SK-N-MC (cell line): ENCODE results near the gene ANKRD60.
A peak's percentile ranks its signal among the peaks of the same experiment; 100 is the strongest.

Experiments
- DNase-seq: peaks from one replicate; pipeline ENCODE4 v3.0.0-alpha.2; 2011; ENCODE audit warnings: low read depth, low spot score
- H3K27ac ChIP-seq: fragments of 200-600 bp; sonication (generic); 2 replicates; pipeline ENCODE4 v1.5.1; 2016; ENCODE audit warnings: mixed run types
- H3K36me3 ChIP-seq: fragments of 200-600 bp; sonication (generic); 2 replicates; pipeline ENCODE4 v1.6.1; 2017; ENCODE audit warnings: antibody characterized with exemption, low read length, mixed read lengths; ENCODE audit not compliant: insufficient read depth
- H3K4me3 ChIP-seq: fragments of 200-600 bp; sonication (generic); 2 replicates; pipeline ENCODE4 v1.5.1; 2016
- H3K9ac ChIP-seq: fragments of 200-600 bp; sonication (generic); 2 replicates; pipeline ENCODE4 v1.8.0; 2017; ENCODE audit warnings: mixed run types, mixed read lengths; ENCODE audit not compliant: insufficient read length
- H3K9me3 ChIP-seq: fragments of 200-600 bp; sonication (generic); 2 replicates; pipeline ENCODE4 v1.6.1; 2017; ENCODE audit warnings: low read depth, mild to moderate bottlenecking, antibody characterized with exemption, low read length, moderate library complexity, mixed read lengths
- EZH2 ChIP-seq: fragments of 200-600 bp; sonication (generic); IDR thresholded peaks from one replicate; pipeline ENCODE4 v1.6.1; 2017; ENCODE audit warnings: antibody characterized with exemption
- FOXP2 ChIP-seq: optimal IDR thresholded peaks from 2 replicates; pipeline ENCODE3; 2011; ENCODE audit warnings: mild to moderate bottlenecking, moderate library complexity; ENCODE audit not compliant: insufficient read depth; ENCODE audit errors: extremely low read length, control extremely low read depth
- POLR2AphosphoS5 ChIP-seq: IDR thresholded peaks from 2 replicates; pipeline ENCODE4 v1.6.1; 2012; ENCODE audit warnings: mild to moderate bottlenecking, low read depth, low read length, borderline replicate concordance

The ANKRD60 gene

GRCh38 chr20:58231683-58232082 is 3.2 kb upstream of the ANKRD60 start:
- H3K36me3 ChIP-seq = no peaks in the 10 kb centered on the region
- TF ChIP-seq POLR2AphosphoS5 (no peak), EZH2 (no peak), FOXP2 (no peak)
- DNase-seq = peak; percentile 10
- H3K4me3 ChIP-seq = no peak overlapping the region
- H3K9me3 ChIP-seq = no peaks in the 10 kb centered on the region
- no peak overlapping the region for H3K27ac ChIP-seq
- no peak overlapping the region for H3K9ac ChIP-seq

GRCh38 chr20:58229198-58229798 is 845 bp upstream of the ANKRD60 start:
- no peaks in the 10 kb centered on the region for H3K9me3 ChIP-seq
- no peak overlapping the region for H3K27ac ChIP-seq
- peak overlapping the region; percentile 17 for H3K9ac ChIP-seq
- H3K36me3 ChIP-seq = no peaks in the 10 kb centered on the region
- TF ChIP-seq POLR2AphosphoS5 (no peak), FOXP2 (no peak), EZH2 (no peak)
- peak overlapping the region; percentile 69 for H3K4me3 ChIP-seq
- no peak for DNase-seq

GRCh38 chr20:58228103-58228483 is 360 bp downstream of the ANKRD60 start:
- Histone ChIP-seq H3K36me3 (no peaks in the 10 kb centered on the region), H3K9me3 (no peaks in the 10 kb centered on the region), H3K4me3 (peak overlapping the region; percentile 58), H3K9ac (no peak overlapping the region), H3K27ac (no peak overlapping the region)
- TF ChIP-seq POLR2AphosphoS5 = no peak
- TF ChIP-seq FOXP2 = no peak
- TF ChIP-seq EZH2 = no peak
- DNase-seq = no peak

- no peak for DNase-seq
- Histone ChIP-seq H3K4me3 (no peak overlapping the region; the same call in 1 of the 2 replicates), H3K9me3 (no peaks in the 10 kb centered on the region), H3K27ac (no peak overlapping the region), H3K9ac (no peak overlapping the region), H3K36me3 (no peaks in the 10 kb centered on the region)
- TF ChIP-seq FOXP2 (no peak), POLR2AphosphoS5 (no peak), EZH2 (no peak)
These were observed 906 bp downstream of the ANKRD60 start for GRCh38 chr20:58227391-58228102.

GRCh38 chr20:58225452-58226200 is 2.8 kb downstream of the ANKRD60 start:
- no peak for TF ChIP-seq EZH2
- TF ChIP-seq POLR2AphosphoS5 = no peak
- no peak for DNase-seq
- H3K9ac ChIP-seq = no peak overlapping the region
- no peak overlapping the region for H3K27ac ChIP-seq
- H3K9me3 ChIP-seq = no peaks in the 10 kb centered on the region
- no peaks in the 10 kb centered on the region for H3K36me3 ChIP-seq
- H3K4me3 ChIP-seq = no peak overlapping the region

GRCh38 chr20:58224974-58225373 is 3.5 kb downstream of the ANKRD60 start:
- TF ChIP-seq FOXP2 (no peak), POLR2AphosphoS5 (no peak), EZH2 (no peak)
- Histone ChIP-seq H3K36me3 (no peaks in the 10 kb centered on the region), H3K9ac (no peak overlapping the region), H3K9me3 (no peaks in the 10 kb centered on the region), H3K4me3 (no peak overlapping the region), H3K27ac (no peak overlapping the region)
- DNase-seq = no peak

- no peak for DNase-seq
- H3K9ac ChIP-seq = no peak overlapping the region
- H3K4me3 ChIP-seq = no peak overlapping the region
- no peaks in the 10 kb centered on the region for H3K36me3 ChIP-seq
- TF ChIP-seq POLR2AphosphoS5 (no peak), FOXP2 (no peak)
- H3K27ac ChIP-seq = no peak overlapping the region
- H3K9me3 ChIP-seq = no peaks in the 10 kb centered on the region
These were observed 4.4 kb downstream of the ANKRD60 start for GRCh38 chr20:58224097-58224496.

GRCh38 chr20:58223358-58223941 is 5.0 kb downstream of the ANKRD60 start:
- TF ChIP-seq EZH2 (no peak), FOXP2 (no peak), POLR2AphosphoS5 (no peak)
- H3K9ac ChIP-seq = no peak overlapping the region
- H3K4me3 ChIP-seq = no peak overlapping the region
- DNase-seq = no peak
- H3K9me3 ChIP-seq = no peaks in the 10 kb centered on the region
- H3K36me3 ChIP-seq = no peaks in the 10 kb centered on the region
- no peak overlapping the region for H3K27ac ChIP-seq
